GM10266 (cell line): ENCODE data around the gene C1QC.
"Not testable (repeated sequence)": the region's sequence is repeated elsewhere in the genome, so short reads cannot be mapped to it uniquely, and the experiment has no call there.

Source experiments
- DNase-seq: peaks from one replicate; pipeline ENCODE4 v3.0.0; 2012; ENCODE audit errors: extremely low spot score
- TF ChIP-seq, protein P1 (sequence below): IDR thresholded peaks from 2 replicates; pipeline ENCODE4 v1.5.1; 2012; ENCODE audit warnings: mild to moderate bottlenecking, low read depth; ENCODE audit not compliant: control insufficient read depth, insufficient read depth; ENCODE audit errors: missing control alignments

The C1QC gene

DNA sequence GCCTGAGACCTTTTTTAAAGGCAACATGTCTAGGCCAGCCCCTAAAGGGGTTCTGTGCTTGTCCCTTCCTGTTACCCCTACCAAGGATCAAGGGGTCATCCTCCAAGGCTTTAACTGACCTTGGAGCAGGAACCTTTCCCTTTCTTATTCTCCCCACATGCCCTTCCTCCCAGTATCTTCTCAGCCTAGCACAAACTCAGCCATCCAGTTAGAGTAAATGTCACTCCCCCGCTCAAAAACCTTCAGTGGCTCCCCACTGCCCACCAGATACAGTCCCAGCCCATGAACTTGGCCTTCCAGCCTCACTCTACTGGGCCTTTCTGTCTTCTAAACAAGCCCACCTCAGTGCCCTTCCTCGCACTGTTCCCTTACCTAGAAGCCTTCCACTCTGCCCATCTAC lies 18.4 kb downstream of the C1QC start:
- TF ChIP-seq, protein P1, sequence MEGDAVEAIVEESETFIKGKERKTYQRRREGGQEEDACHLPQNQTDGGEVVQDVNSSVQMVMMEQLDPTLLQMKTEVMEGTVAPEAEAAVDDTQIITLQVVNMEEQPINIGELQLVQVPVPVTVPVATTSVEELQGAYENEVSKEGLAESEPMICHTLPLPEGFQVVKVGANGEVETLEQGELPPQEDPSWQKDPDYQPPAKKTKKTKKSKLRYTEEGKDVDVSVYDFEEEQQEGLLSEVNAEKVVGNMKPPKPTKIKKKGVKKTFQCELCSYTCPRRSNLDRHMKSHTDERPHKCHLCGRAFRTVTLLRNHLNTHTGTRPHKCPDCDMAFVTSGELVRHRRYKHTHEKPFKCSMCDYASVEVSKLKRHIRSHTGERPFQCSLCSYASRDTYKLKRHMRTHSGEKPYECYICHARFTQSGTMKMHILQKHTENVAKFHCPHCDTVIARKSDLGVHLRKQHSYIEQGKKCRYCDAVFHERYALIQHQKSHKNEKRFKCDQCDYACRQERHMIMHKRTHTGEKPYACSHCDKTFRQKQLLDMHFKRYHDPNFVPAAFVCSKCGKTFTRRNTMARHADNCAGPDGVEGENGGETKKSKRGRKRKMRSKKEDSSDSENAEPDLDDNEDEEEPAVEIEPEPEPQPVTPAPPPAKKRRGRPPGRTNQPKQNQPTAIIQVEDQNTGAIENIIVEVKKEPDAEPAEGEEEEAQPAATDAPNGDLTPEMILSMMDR, result no peak
- DNase-seq, result no peak

DNA sequence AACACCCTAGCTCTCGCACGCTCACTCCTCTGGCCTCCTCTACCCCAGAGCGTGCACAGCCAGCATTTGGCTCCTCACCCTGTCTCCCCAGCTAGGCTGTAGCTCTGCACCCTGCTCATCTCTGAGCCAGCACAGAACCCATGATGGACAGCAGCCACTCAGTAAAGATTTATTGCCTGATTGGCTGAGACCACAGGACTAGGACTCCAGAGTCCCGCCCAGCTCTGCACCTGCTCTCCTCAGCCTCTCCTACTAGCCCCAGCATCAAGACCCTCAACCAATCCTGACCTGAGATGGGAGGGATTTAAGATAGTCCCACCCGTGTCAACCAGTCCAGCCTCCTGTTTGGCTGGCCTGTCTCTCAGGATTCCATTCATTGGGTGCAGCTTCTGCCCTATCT lies 18.9 kb downstream of the C1QC start:
- no peak for DNase-seq

DNA sequence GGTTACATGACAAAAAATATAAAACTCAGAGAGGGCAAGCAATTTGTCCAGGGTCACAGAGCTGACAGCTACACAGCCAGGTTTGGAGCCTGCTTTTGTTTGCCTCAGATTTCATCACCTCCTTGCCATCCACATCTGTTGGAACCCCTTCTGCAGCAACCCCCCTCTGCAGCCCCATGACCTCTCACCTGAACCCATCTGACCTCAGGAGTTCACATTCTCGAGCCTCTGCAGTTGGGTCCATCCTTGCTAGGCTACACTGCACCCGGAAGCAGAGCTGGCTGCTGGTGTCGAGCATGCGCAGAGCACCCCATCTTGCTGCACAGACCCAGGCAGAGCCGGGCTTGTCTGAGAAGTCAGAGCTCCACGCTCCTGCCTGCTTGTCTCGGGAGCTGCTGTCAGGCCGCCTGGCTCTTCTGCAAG lies 19.6 kb downstream of the C1QC start:
- TF ChIP-seq, protein P1, result no peak
- no peak for DNase-seq

More for the DNA sequence above, 18.9 kb downstream of the C1QC start:
- TF ChIP-seq, protein P1, result no peak

DNA sequence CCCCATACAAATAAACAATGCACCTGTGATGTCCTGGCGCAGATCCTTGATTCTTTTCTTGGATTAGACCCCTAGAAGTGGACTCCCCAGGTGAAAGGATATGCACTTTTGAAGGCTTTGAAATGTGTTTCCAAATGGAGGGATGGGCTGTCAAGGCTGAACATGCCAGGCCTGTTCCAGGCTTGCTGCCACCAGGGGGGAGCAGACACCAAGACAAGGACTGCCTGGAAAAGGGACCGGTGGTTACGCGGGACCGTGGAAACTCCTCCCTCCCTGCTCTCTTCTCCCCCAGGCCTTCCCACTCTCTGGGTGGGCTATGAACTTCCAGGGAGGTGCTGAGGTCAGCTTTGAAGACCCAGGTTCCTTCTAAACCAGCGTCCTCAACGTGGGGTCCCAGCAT lies 22.3 kb downstream of the C1QC start:
- DNase-seq, result no peak
- TF ChIP-seq, protein P1, result no peak

DNA sequence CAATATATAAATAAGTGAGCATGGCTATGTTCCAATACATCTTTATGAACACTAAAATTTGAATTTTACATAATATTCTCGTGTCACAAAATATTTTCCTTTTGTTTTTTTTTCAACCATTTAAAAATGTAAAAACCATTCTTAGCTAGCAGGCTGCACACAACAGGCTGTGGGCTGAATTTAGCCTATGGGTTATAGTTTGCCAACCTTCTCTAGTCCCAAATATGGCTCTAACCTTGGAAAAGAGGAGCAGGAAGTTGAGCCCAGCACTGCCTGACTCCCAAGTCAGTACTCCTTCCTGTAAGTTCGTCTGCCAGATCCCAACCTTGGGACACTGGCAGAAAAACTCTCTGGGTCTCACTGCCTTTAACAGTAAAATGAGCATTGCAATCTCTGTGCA lies 23.0 kb downstream of the C1QC start:
- TF ChIP-seq, protein P1, result no peak
- DNase-seq, result no peak

DNA sequence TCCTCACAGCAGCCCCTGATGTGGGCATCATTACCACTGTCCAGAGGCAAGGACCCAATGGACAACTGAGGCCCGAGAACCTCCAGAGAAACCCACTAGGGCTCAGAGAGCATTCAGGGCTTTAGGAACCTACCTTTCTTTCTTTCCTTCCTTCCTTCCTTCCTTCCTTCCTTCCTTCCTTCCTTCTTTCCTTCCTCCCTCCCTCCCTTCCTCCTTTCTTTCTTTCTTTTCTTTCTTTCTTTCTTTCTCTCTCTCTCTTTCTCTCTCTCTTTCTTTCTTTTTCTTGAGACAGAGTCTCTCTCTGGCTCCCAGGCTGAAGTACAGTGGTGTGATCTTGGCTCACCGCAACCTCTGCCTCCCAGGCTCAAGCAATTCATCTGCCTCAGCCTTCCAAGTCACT lies 25.4 kb downstream of the C1QC start:
- DNase-seq, result not testable (repeated sequence)

DNA sequence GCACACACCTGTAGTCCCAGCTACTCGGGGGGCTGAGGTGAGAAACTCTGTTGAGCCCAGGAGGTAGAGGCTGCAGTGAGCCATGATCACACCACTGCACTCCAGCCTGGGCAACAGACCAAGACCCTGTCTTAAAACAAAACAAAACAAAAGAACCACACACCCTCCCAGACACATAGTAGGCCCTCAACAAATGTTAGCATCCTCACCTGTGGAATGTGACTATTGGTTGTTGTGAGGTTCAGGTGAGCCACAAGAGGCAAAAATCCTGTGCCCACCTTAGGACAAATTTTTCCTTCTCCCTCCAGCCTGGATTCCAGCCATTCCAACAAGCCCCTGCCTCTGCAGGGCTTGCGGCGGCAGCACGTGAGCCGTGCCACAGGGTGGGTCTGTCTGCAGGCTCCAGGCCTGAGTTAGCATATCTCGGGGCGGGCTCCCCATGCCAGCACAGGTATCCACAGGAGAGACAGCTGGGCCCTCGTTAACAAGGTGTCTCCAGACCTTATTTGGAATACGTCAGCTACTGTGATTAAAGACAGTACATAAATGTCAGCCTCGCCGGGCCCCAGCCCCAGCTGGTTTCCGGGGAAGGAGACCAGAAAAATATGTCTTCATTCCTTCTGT lies 27.0 kb downstream of the C1QC start:
- TF ChIP-seq, protein P1, result no peak
- DNase-seq, result no peak

DNA sequence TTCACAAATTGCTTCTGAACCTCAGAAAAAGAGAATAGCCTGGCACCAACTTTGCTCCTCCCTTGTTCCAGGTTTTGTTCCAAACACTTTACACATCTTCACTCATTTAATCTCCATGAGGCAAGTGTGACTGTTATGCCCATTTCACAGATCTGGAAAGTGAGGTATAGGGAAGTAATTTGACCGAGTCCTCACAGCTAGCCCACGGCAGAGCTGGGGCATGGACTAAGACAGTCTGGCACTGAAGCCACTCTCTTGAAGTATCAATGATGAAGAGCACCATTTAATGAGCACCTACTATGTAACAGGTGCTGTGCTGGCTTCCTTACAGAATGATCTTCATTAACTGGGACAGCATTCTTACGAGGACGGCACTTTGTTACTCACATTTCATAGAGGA lies 28.6 kb downstream of the C1QC start:
- DNase-seq, result no peak
- TF ChIP-seq, protein P1, result no peak
